Endothelial cell of umbilical vein (primary cell): Measurements from ENCODE around the gene OR5AN1. TPM values are rescaled to one million over a fixed set of nuclear protein-coding genes. Genes with fewer than 3 reads are reported as not detected.

ENCODE experiments used
- BruUV-seq: library from RNA; stranded (reverse); fragments of 400-500 nt; replicated peaks from 2 replicates; lab custom pipeline; 2021; lab: Mats Ljungman, UMichigan
- CTCF ChIA-PET: fragments of 300-600, 350-600 bp; sonication (Branson Sonifier 250); formaldehyde crosslinking; loops from one replicate; lab custom pipeline; 2021; ENCODE audit warnings: antibody characterized with exemption, inconsistent platforms; lab: Charles Lee
- POLR2A ChIA-PET: fragments of 300-600, 350-600 bp; sonication (Branson Sonifier 250); formaldehyde crosslinking; loops from one replicate; lab custom pipeline; 2021; ENCODE audit warnings: antibody characterized with exemption, inconsistent platforms; lab: Charles Lee
- DNase-seq: peaks from one replicate; pipeline ENCODE4 v3.0.0-alpha.2; 2011; ENCODE audit warnings: low read depth, low spot score
- FAIRE-seq: peaks from 2 replicates; lab custom pipeline; 2011; peaks lifted over from hg19 to GRCh38; lab: Jason Lieb, UNC
- H2AFZ ChIP-seq: 2 replicates; pipeline ENCODE4 v1.6.0; 2012; ENCODE audit warnings: low read depth, low read length, control low read depth, inconsistent platforms
- H3K27ac ChIP-seq: 2 replicates; pipeline ENCODE4 v1.5.1; 2011; ENCODE audit warnings: low read depth, mild to moderate bottlenecking, control low read depth, low read length, moderate library complexity; ENCODE audit not compliant: insufficient read depth
- H3K27me3 ChIP-seq, 2 experiments: 2 replicates each; pipeline versions ENCODE4 v1.6.0 to v1.6.1; 2011; ENCODE audit warnings: low read length in 2 of 2, mixed read lengths in 1 of 2; ENCODE audit not compliant: control insufficient read depth in 2 of 2, insufficient read depth in 2 of 2
- H3K36me3 ChIP-seq, 2 experiments: 2 replicates in 1 of 2; 3 replicates in 1 of 2; pipeline ENCODE4 v1.5.1; 2011; ENCODE audit warnings: low read length in 2 of 2, mild to moderate bottlenecking in 1 of 2, moderate library complexity in 1 of 2; ENCODE audit not compliant: control insufficient read depth in 2 of 2, insufficient read depth in 2 of 2; ENCODE audit errors: extremely low read depth in 1 of 2
- H3K4me1 ChIP-seq: 3 replicates; pipeline ENCODE4 v1.5.1; 2011; ENCODE audit warnings: mild to moderate bottlenecking, low read length; ENCODE audit not compliant: control insufficient read depth, insufficient read depth; ENCODE audit errors: extremely low read depth
- H3K4me2 ChIP-seq: 2 replicates; pipeline ENCODE4 v1.6.1; 2011; ENCODE audit warnings: low read length, control low read depth, mixed read lengths; ENCODE audit not compliant: insufficient read depth
- H3K4me3 ChIP-seq, 3 experiments: fragments of 200-600 bp in 1 of 3; sonication (generic), shearing (Covaris generic) in 1 of 3; replicated peaks in 1 of 3; 2 replicates each; pipeline ENCODE4 v1.5.1; 2011 to 2016; ENCODE audit warnings: control low read depth in 3 of 3, low read length in 3 of 3, mild to moderate bottlenecking in 2 of 3, inconsistent platforms in 1 of 3, low read depth in 1 of 3, moderate library complexity in 1 of 3; ENCODE audit not compliant: insufficient read depth in 1 of 3
- H3K79me2 ChIP-seq: 2 replicates; pipeline ENCODE4 v1.6.0; 2012; ENCODE audit warnings: low read length, inconsistent platforms; ENCODE audit not compliant: control insufficient read depth, insufficient read depth
- H3K9ac ChIP-seq: replicated peaks from 2 replicates; pipeline ENCODE3; 2011; ENCODE audit warnings: low read length, control low read depth; ENCODE audit not compliant: insufficient read depth; ENCODE audit errors: extremely low read depth
- H3K9me1 ChIP-seq: replicated peaks from 3 replicates; pipeline ENCODE4 v1.6.0; 2011; ENCODE audit warnings: mild to moderate bottlenecking, low read length; ENCODE audit not compliant: control insufficient read depth, insufficient read depth; ENCODE audit errors: extremely low read depth
- H3K9me3 ChIP-seq: replicated peaks from 2 replicates; pipeline ENCODE4 v1.5.1; 2012; ENCODE audit warnings: low read length, inconsistent platforms; ENCODE audit not compliant: control insufficient read depth, insufficient read depth
- H4K20me1 ChIP-seq: replicated peaks from 2 replicates; pipeline ENCODE3; 2011; ENCODE audit warnings: mild to moderate bottlenecking, low read length; ENCODE audit not compliant: control insufficient read depth, insufficient read depth; ENCODE audit errors: extremely low read depth
- CTCF ChIP-seq, 2 donors: IDR thresholded peaks; 1 replicate in 1 of 2; 2 replicates in 1 of 2; pipeline ENCODE4 v1.5.1; 2011; ENCODE audit warnings: low read length in 2 of 2, mild to moderate bottlenecking in 2 of 2, moderate library complexity in 2 of 2, control low read depth in 1 of 2, inconsistent platforms in 1 of 2, low read depth in 1 of 2; ENCODE audit not compliant: insufficient read depth in 1 of 2; ENCODE audit errors: extremely low read depth in 1 of 2
- EZH2 ChIP-seq: IDR thresholded peaks from 2 replicates; pipeline ENCODE4 v1.6.1; 2012; ENCODE audit warnings: borderline replicate concordance, low read depth, mild to moderate bottlenecking, moderate library complexity, low read length, inconsistent platforms; ENCODE audit not compliant: severe bottlenecking
- FOS ChIP-seq: IDR thresholded peaks from 2 replicates; pipeline ENCODE4 v1.6.1; 2011; ENCODE audit warnings: mild to moderate bottlenecking, low read length, moderate library complexity, borderline replicate concordance; ENCODE audit not compliant: insufficient read depth
- GATA2 ChIP-seq: IDR thresholded peaks from 2 replicates; pipeline ENCODE4 v1.7.0; 2011; ENCODE audit warnings: low read depth, mild to moderate bottlenecking, moderate library complexity, mixed read lengths, low read length; ENCODE audit not compliant: insufficient read length, insufficient read depth
- JUN ChIP-seq: IDR thresholded peaks from 2 replicates; pipeline ENCODE4 v1.6.1; 2011; ENCODE audit warnings: borderline replicate concordance, low read depth; ENCODE audit not compliant: insufficient read length, insufficient read depth
- MYC ChIP-seq: IDR thresholded peaks from one replicate; pipeline ENCODE4 v1.6.1; 2011; ENCODE audit warnings: mild to moderate bottlenecking, low read depth, low read length
- POLR2A ChIP-seq: IDR thresholded peaks from 2 replicates; pipeline ENCODE4 v1.6.1; 2012; ENCODE audit warnings: low read depth, mild to moderate bottlenecking, control low read depth, low read length
- POLR2AphosphoS5 ChIP-seq: IDR thresholded peaks from 2 replicates; pipeline ENCODE4 v1.6.1; 2012; ENCODE audit warnings: low read depth, mild to moderate bottlenecking, control low read depth, low read length, moderate library complexity; ENCODE audit not compliant: insufficient read depth
- dilution Hi-C: fragments of 300-500 bp; cut with MboI; formaldehyde crosslinking; loops from one replicate; pipeline ENCODE4 v1.15.0; 2019; ENCODE audit warnings: low sequenced_read_pairs; ENCODE audit not compliant: extremely low pct_ligation_motif_present
- intact Hi-C: fragments of 100-400 bp; cut with micrococcal nuclease; formaldehyde crosslinking; loops from one replicate; pipeline ENCODE4 v1.10.0; 2022
- polyA plus RNA-seq, 4 experiments: library from polyadenylated mRNA; depleted of rRNA in 3 of 4; stranded (reverse) in 3 of 4; unstranded in 1 of 4; fragments of >200 nt; gene quantifications; 2 replicates each; pipeline versions ENCODE4 v1.2.1 to v1.2.3, GENCODE V29; 2011 to 2012; ENCODE audit warnings: missing spikeins in 1 of 4
- total RNA-seq: library from RNA; stranded (reverse); gene quantifications from 2 replicates; pipeline ENCODE4 v1.2.3, GENCODE V29; 2021
- TF ChIP-seq, protein P1 (sequence below): IDR thresholded peaks from 2 replicates; pipeline ENCODE4 v1.6.1; 2011; ENCODE audit not compliant: insufficient read depth, insufficient read length

OR5AN1 gene
- total and polyA plus RNA-seq, 2 donors (not counting 3 experiments of a cell fraction or from before 2014, with no cell fraction given): not detected

GRCh38 chr11:59355226-59355625, 3.5 kb upstream of the OR5AN1 start:
- no peaks in the 10 kb centered on the region for H3K4me1 ChIP-seq
- no peak for TF ChIP-seq POLR2AphosphoS5
- TF ChIP-seq, protein P1, sequence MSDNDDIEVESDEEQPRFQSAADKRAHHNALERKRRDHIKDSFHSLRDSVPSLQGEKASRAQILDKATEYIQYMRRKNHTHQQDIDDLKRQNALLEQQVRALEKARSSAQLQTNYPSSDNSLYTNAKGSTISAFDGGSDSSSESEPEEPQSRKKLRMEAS: no peak
- TF ChIP-seq MYC: no peak
- no peak for TF ChIP-seq GATA2
- TF ChIP-seq CTCF (IDR thresholded peaks at IDR 0.05; ENCODE audit: extremely low read depth in 1 of 2, insufficient read depth in 1 of 2, low read depth in 1 of 2, low read length in 2 of 2): no peak
- no peak for TF ChIP-seq POLR2A
- no peak for TF ChIP-seq FOS
- no peak for TF ChIP-seq EZH2
- no peak for TF ChIP-seq JUN
- no peaks in the 10 kb centered on the region for H3K36me3 ChIP-seq
- H3K4me2 ChIP-seq: no peak overlapping the region
- POLR2A ChIA-PET: no interaction called here
- BruUV-seq: no TSS peak
- no peaks in the 10 kb centered on the region for H3K79me2 ChIP-seq
- H3K9me1 ChIP-seq: no peaks in the 10 kb centered on the region
- dilution Hi-C loops: no loop called here
- H3K4me3 ChIP-seq: no peak overlapping the region
- FAIRE-seq (no peak), DNase-seq (no peak)
- H3K9me3 ChIP-seq: no peaks in the 10 kb centered on the region
- intact Hi-C loops: no loop called here
- H3K27me3 ChIP-seq: no peaks in the 10 kb centered on the region
- no peak overlapping the region for H3K27ac ChIP-seq
- H2AFZ ChIP-seq: no peak overlapping the region
- H4K20me1 ChIP-seq: no peaks in the 10 kb centered on the region
- H3K9ac ChIP-seq: no peak overlapping the region
- CTCF ChIA-PET: no interaction called here
